ENCODE results near the gene JUND. TPM values are rescaled to one million over a fixed set of nuclear protein-coding genes. Genes with fewer than 3 reads are reported as not detected.

The JUND gene
- total RNA-seq, 2 donors from 2014 or later: 643 to 922 TPM

GRCh38 chr19:18282021-18282787, 782 bp upstream of the JUND start:
- Histone ChIP-seq H3K4me3 (peak overlapping the region; percentile 76), H3K4me1 (ENCODE audit: control insufficient read depth in 1 of 2, low read depth in 2 of 2) (peaks cover 25 to 34% of the 10 kb centered on the region in 2 donors), H3K36me3 (peaks cover 12% of the 10 kb centered on the region), H3K9me3 (no peaks in the 10 kb centered on the region), H3K27me3 (replicated peaks; ENCODE audit: insufficient read depth) (no peaks in the 10 kb centered on the region), H3K27ac (peak overlapping the region; percentile 99)
- peak; percentile 20 for TF ChIP-seq CTCF (IDR thresholded peaks at IDR 0.05)
- DNase-seq (ENCODE audit: low spot score): peak; percentile 77
- ATAC-seq (ENCODE audit: insufficient number of reproducible peaks, low FRiP score, low read depth): peak; percentile 1

GRCh38 chr19:18280247-18281081, 958 bp downstream of the JUND start:
- Histone ChIP-seq H3K4me1 (ENCODE audit: control insufficient read depth in 1 of 2, low read depth in 2 of 2) (peaks cover 37 to 52% of the 10 kb centered on the region in 2 donors), H3K4me3 (peak overlapping the region; percentile 86), H3K36me3 (peaks cover 18% of the 10 kb centered on the region), H3K9me3 (no peaks in the 10 kb centered on the region), H3K27ac (peak overlapping the region; percentile 99 to 100), H3K27me3 (replicated peaks; ENCODE audit: insufficient read depth) (no peaks in the 10 kb centered on the region)
- no peak for DNase-seq (ENCODE audit: low spot score)
- no peak for TF ChIP-seq CTCF (IDR thresholded peaks at IDR 0.05)
- ATAC-seq (ENCODE audit: insufficient number of reproducible peaks, low FRiP score, low read depth): peak; percentile 3

GRCh38 chr19:18279516-18280246, 1.7 kb downstream of the JUND start:
- peak overlapping the region; percentile 86 for H3K4me3 ChIP-seq
- peaks cover 40 to 58% of the 10 kb centered on the region in 2 donors for H3K4me1 ChIP-seq (ENCODE audit: control insufficient read depth in 1 of 2, low read depth in 2 of 2)
- no peaks in the 10 kb centered on the region for H3K27me3 ChIP-seq (replicated peaks; ENCODE audit: insufficient read depth)
- DNase-seq (ENCODE audit: low spot score) (peak; percentile 83), ATAC-seq (ENCODE audit: insufficient number of reproducible peaks, low FRiP score, low read depth) (no peak)
- TF ChIP-seq CTCF (IDR thresholded peaks at IDR 0.05): peak; percentile 66
- H3K9me3 ChIP-seq: no peaks in the 10 kb centered on the region
- H3K36me3 ChIP-seq: peaks cover 18% of the 10 kb centered on the region
- peak overlapping the region; percentile 99 to 100 for H3K27ac ChIP-seq

GRCh38 chr19:18279266-18279515, 2.2 kb downstream of the JUND start:
- TF ChIP-seq CTCF (IDR thresholded peaks at IDR 0.05): no peak
- Histone ChIP-seq H3K4me1 (ENCODE audit: control insufficient read depth in 1 of 2, low read depth in 2 of 2) (peaks cover 45 to 63% of the 10 kb centered on the region in 2 donors), H3K27ac (peak overlapping the region; percentile 99 to 100), H3K9me3 (no peaks in the 10 kb centered on the region), H3K27me3 (replicated peaks; ENCODE audit: insufficient read depth) (no peaks in the 10 kb centered on the region), H3K36me3 (peaks cover 18% of the 10 kb centered on the region), H3K4me3 (peak overlapping the region; percentile 86)
- ATAC-seq (ENCODE audit: insufficient number of reproducible peaks, low FRiP score, low read depth): no peak
- DNase-seq (ENCODE audit: low spot score): no peak

Data from thoracic aorta (tissue), 2 donors.